ENCODE data around the gene NR1H3. TPM values are rescaled to one million over a fixed set of nuclear protein-coding genes. Genes with fewer than 3 reads are reported as not detected.

NR1H3 gene
- total RNA-seq, 3 donors from 2014 or later, result 56.1 to 92.4 (median 91.1) TPM

GRCh38 chr11:47280099-47280498 lies 22.3 kb downstream of the NR1H3 start:
- no peak overlapping the region for H3K27ac ChIP-seq
- TF ChIP-seq CTCF (IDR thresholded peaks at IDR 0.05), result no peak
- no peak for TF ChIP-seq POLR2AphosphoS5 (IDR thresholded peaks at IDR 0.05)
- TF ChIP-seq POLR2A (IDR thresholded peaks at IDR 0.05), result no peak
- H3K4me3 ChIP-seq, result no peak overlapping the region
- no peaks in the 10 kb centered on the region for H3K9me3 ChIP-seq
- peaks cover 37% of the 10 kb centered on the region for H3K36me3 ChIP-seq
- H3K27me3 ChIP-seq, result no peaks in the 10 kb centered on the region
- no peak for DNase-seq (ENCODE audit: low spot score in 2 of 2)
- no peaks in the 10 kb centered on the region for H3K4me1 ChIP-seq
- intact Hi-C loops (cut with DNase I; ENCODE audit: low total_unique reads), result no loop called here

GRCh38 chr11:47280860-47281259 lies 23.1 kb downstream of the NR1H3 start:
- Histone ChIP-seq H3K36me3 (peaks cover 38% of the 10 kb centered on the region), H3K4me3 (no peak overlapping the region), H3K27ac (no peak overlapping the region), H3K9me3 (no peaks in the 10 kb centered on the region), H3K4me1 (no peaks in the 10 kb centered on the region), H3K27me3 (no peaks in the 10 kb centered on the region)
- no peak for TF ChIP-seq POLR2A (IDR thresholded peaks at IDR 0.05)
- no peak for TF ChIP-seq CTCF (IDR thresholded peaks at IDR 0.05)
- TF ChIP-seq POLR2AphosphoS5 (IDR thresholded peaks at IDR 0.05), result no peak
- no peak for DNase-seq (ENCODE audit: low spot score in 2 of 2)
- intact Hi-C loops (cut with DNase I; ENCODE audit: low total_unique reads), result no loop called here

- Histone ChIP-seq H3K27me3 (no peaks in the 10 kb centered on the region), H3K27ac (no peak overlapping the region), H3K36me3 (peaks cover 43% of the 10 kb centered on the region), H3K4me1 (no peaks in the 10 kb centered on the region), H3K4me3 (no peak overlapping the region), H3K9me3 (no peaks in the 10 kb centered on the region)
- intact Hi-C loops (cut with DNase I; ENCODE audit: low total_unique reads), result no loop called here
- TF ChIP-seq POLR2A (IDR thresholded peaks at IDR 0.05) (no peak), CTCF (IDR thresholded peaks at IDR 0.05) (no peak), POLR2AphosphoS5 (IDR thresholded peaks at IDR 0.05) (no peak)
- no peak for DNase-seq (ENCODE audit: low spot score in 2 of 2)
Observed at GRCh38 chr11:47282462-47282861, 24.7 kb downstream of the NR1H3 start.

GRCh38 chr11:47284151-47284550 lies 26.4 kb downstream of the NR1H3 start:
- H3K27me3 ChIP-seq, result no peaks in the 10 kb centered on the region
- H3K9me3 ChIP-seq, result no peaks in the 10 kb centered on the region
- no peak for TF ChIP-seq CTCF (IDR thresholded peaks at IDR 0.05)
- TF ChIP-seq POLR2A (IDR thresholded peaks at IDR 0.05), result no peak
- no peak for TF ChIP-seq POLR2AphosphoS5 (IDR thresholded peaks at IDR 0.05)
- no peak overlapping the region for H3K4me3 ChIP-seq
- intact Hi-C loops (cut with DNase I; ENCODE audit: low total_unique reads), result no loop called here
- no peaks in the 10 kb centered on the region for H3K4me1 ChIP-seq
- H3K36me3 ChIP-seq, result peaks cover 33% of the 10 kb centered on the region
- no peak overlapping the region for H3K27ac ChIP-seq
- DNase-seq (ENCODE audit: low spot score in 2 of 2), result no peak

- Histone ChIP-seq H3K36me3 (peaks cover 34% of the 10 kb centered on the region), H3K4me1 (no peaks in the 10 kb centered on the region), H3K4me3 (no peak overlapping the region), H3K9me3 (no peaks in the 10 kb centered on the region), H3K27me3 (no peaks in the 10 kb centered on the region), H3K27ac (no peak overlapping the region)
- intact Hi-C loops (cut with DNase I; ENCODE audit: low total_unique reads), result no loop called here
- DNase-seq (ENCODE audit: low spot score in 2 of 2), result no peak
- no peak for TF ChIP-seq POLR2A (IDR thresholded peaks at IDR 0.05)
- TF ChIP-seq CTCF (IDR thresholded peaks at IDR 0.05), result no peak
- TF ChIP-seq POLR2AphosphoS5 (IDR thresholded peaks at IDR 0.05), result no peak
Observed at GRCh38 chr11:47285969-47286770, 28.4 kb downstream of the NR1H3 start.
